HEK293T (cell line): ENCODE data around the gene WRAP73.

ENCODE experiments used
- ARNT ChIP-seq: fragments of 450-650 bp; IDR thresholded peaks from 2 replicates; pipeline ENCODE4 v1.6.1; 2017; ENCODE audit warnings: mild to moderate bottlenecking
- BHLHE40 ChIP-seq: fragments of 450-650 bp; IDR thresholded peaks from 2 replicates; pipeline ENCODE4 v1.6.1; 2016; ENCODE audit warnings: mild to moderate bottlenecking, moderate library complexity, borderline replicate concordance
- ELF4 ChIP-seq: fragments of 450-650 bp; IDR thresholded peaks from 2 replicates; pipeline ENCODE4 v1.6.1; 2017; ENCODE audit warnings: antibody characterized with exemption
- FOXA1 ChIP-seq: fragments of 450-650 bp; IDR thresholded peaks from 2 replicates; pipeline ENCODE4 v1.6.1; 2016; ENCODE audit warnings: mild to moderate bottlenecking
- FOXK2 ChIP-seq: fragments of 450-650 bp; IDR thresholded peaks from 2 replicates; pipeline ENCODE4 v1.6.1; 2016; ENCODE audit warnings: mild to moderate bottlenecking
- FOXM1 ChIP-seq: fragments of 450-650 bp; IDR thresholded peaks from 2 replicates; pipeline ENCODE4 v1.6.1; 2017; ENCODE audit warnings: mild to moderate bottlenecking, borderline replicate concordance
- HDGF ChIP-seq: fragments of 450-650 bp; IDR thresholded peaks from 2 replicates; pipeline ENCODE4 v1.6.1; 2017; ENCODE audit warnings: antibody characterized with exemption, borderline replicate concordance
- L3MBTL2 ChIP-seq: fragments of 450-650 bp; conservative IDR thresholded peaks from 2 replicates; pipeline ENCODE4 v1.6.1; 2016; ENCODE audit warnings: mild to moderate bottlenecking
- NFRKB ChIP-seq: fragments of 450-650 bp; IDR thresholded peaks from 2 replicates; pipeline ENCODE4 v1.6.1; 2016; ENCODE audit warnings: mild to moderate bottlenecking, moderate library complexity
- PKNOX1 ChIP-seq: fragments of 450-650 bp; IDR thresholded peaks from 2 replicates; pipeline ENCODE4 v1.6.1; 2016
- SP1 ChIP-seq: fragments of 450-650 bp; IDR thresholded peaks from 2 replicates; pipeline ENCODE4 v1.6.1; 2017
- SUZ12 ChIP-seq: fragments of 450-650 bp; IDR thresholded peaks from 2 replicates; pipeline ENCODE4 v1.6.1; 2016; ENCODE audit warnings: mild to moderate bottlenecking
- TARDBP ChIP-seq: fragments of 450-650 bp; IDR thresholded peaks from 2 replicates; pipeline ENCODE4 v1.6.1; 2016
- ZNF384 ChIP-seq: fragments of 450-650 bp; IDR thresholded peaks from 2 replicates; pipeline ENCODE4 v1.6.1; 2016

GRCh38 chr1:3679799-3680453 lies 30.0 kb upstream of the WRAP73 start:
- TF ChIP-seq FOXM1, result no peak
- TF ChIP-seq FOXK2, result no peak
- no peak for TF ChIP-seq ARNT
- TF ChIP-seq ELF4, result no peak
- no peak for TF ChIP-seq BHLHE40
- TF ChIP-seq TARDBP, result 0 out of 2 replicates have a peak, but pooled peaks have one; percentile 24
- no peak for TF ChIP-seq L3MBTL2
- TF ChIP-seq FOXA1, result no peak
- TF ChIP-seq NFRKB, result no peak
- TF ChIP-seq SP1, result no peak
- TF ChIP-seq ZNF384, result no peak
- no peak for TF ChIP-seq SUZ12
- TF ChIP-seq HDGF, result no peak
- TF ChIP-seq PKNOX1, result no peak
